HepG2 (cell line): Measurements from ENCODE around the gene MXD3. TPM values are rescaled to one million over a fixed set of nuclear protein-coding genes. Genes with fewer than 3 reads are reported as not detected.

Source experiments
- ARHGAP35 ChIP-seq: sonication (generic); formaldehyde crosslinking; IDR thresholded peaks from 2 replicates; pipeline ENCODE4 v1.9.0; 2022; ENCODE audit warnings: mild to moderate bottlenecking, inconsistent platforms, moderate library complexity, missing genetic modification reagents, borderline replicate concordance
- HNRNPL ChIP-seq: fragments of 200-400 bp; formaldehyde crosslinking; IDR thresholded peaks from 2 replicates; pipeline ENCODE4 v1.6.1; 2017; ENCODE audit warnings: mild to moderate bottlenecking, low read depth, low read length
- RAD21 ChIP-seq: fragments of 450-650 bp; formaldehyde crosslinking; IDR thresholded peaks from 2 replicates; pipeline ENCODE4 v1.5.0; 2020; ENCODE audit warnings: mild to moderate bottlenecking
- SUZ12 ChIP-seq: fragments of 150-350 bp; IDR thresholded peaks from 2 replicates; pipeline ENCODE4 v1.6.1; 2014; ENCODE audit warnings: low read depth, low read length
- TARDBP ChIP-seq: sonication (generic); formaldehyde crosslinking; IDR thresholded peaks from 2 replicates; pipeline ENCODE4 v1.8.0; 2022; ENCODE audit warnings: mild to moderate bottlenecking, missing genetic modification reagents
- ZBTB1 ChIP-seq: sonication (generic); formaldehyde crosslinking; IDR thresholded peaks from 2 replicates; pipeline ENCODE4 v1.4.0; 2020; ENCODE audit warnings: missing genetic modification reagents, borderline replicate concordance
- ZNF263 ChIP-seq: sonication (generic); formaldehyde crosslinking; IDR thresholded peaks from 2 replicates; pipeline ENCODE4 v1.4.0; 2020; ENCODE audit warnings: missing genetic modification reagents
- ZNF30 ChIP-seq: sonication (generic); formaldehyde crosslinking; IDR thresholded peaks from 2 replicates; pipeline ENCODE4 v1.5.0; 2020; ENCODE audit warnings: mild to moderate bottlenecking, missing genetic modification reagents
- ZNF615 ChIP-seq: sonication (generic); formaldehyde crosslinking; IDR thresholded peaks from 2 replicates; pipeline ENCODE4 v1.5.0; 2020; ENCODE audit warnings: mild to moderate bottlenecking, missing genetic modification reagents, borderline replicate concordance
- polyA plus RNA-seq, 8 experiments: library from polyadenylated mRNA; depleted of rRNA in 3 of 8; stranded (reverse) in 7 of 8; unstranded in 1 of 8; fragments of >200 nt; fragmentation: Illumina TruSeq in 4 of 8; extraction: Trizol in 4 of 8; gene quantifications; 2 replicates each; pipeline versions ENCODE4 v1.2.1 to v1.2.3, GENCODE V29; 2011 to 2016; ENCODE audit warnings: low read depth in 4 of 8, missing spikeins in 1 of 8, mixed read lengths in 1 of 8; ENCODE audit not compliant: insufficient read depth in 1 of 8
- total RNA-seq, 5 experiments: library from RNA; depleted of rRNA; stranded (reverse); fragments of >200 nt; fragmentation: Illumina TruSeq; extraction: Trizol; gene quantifications; 2 replicates each; pipeline ENCODE4 v1.2.3, GENCODE V29; 2016; ENCODE audit warnings: low read depth in 1 of 5
- TF ChIP-seq, protein P1 (sequence below): sonication (generic); formaldehyde crosslinking; IDR thresholded peaks from 2 replicates; pipeline ENCODE4 v1.9.0; 2022; ENCODE audit warnings: low read depth, missing genetic modification reagents
- TF ChIP-seq, protein P2 (sequence below): sonication (generic); formaldehyde crosslinking; IDR thresholded peaks from 2 replicates; pipeline ENCODE4 v1.5.1; 2020; ENCODE audit warnings: mild to moderate bottlenecking, missing genetic modification reagents, moderate library complexity
- TF ChIP-seq, protein P3 (sequence below): sonication (generic); formaldehyde crosslinking; IDR thresholded peaks from 2 replicates; pipeline ENCODE4 v1.5.0; 2020; ENCODE audit warnings: mild to moderate bottlenecking, missing genetic modification reagents, moderate library complexity
- TF ChIP-seq, protein P4 (sequence below): sonication (generic); formaldehyde crosslinking; IDR thresholded peaks from 2 replicates; pipeline ENCODE4 v1.5.0; 2020; ENCODE audit warnings: mild to moderate bottlenecking, missing genetic modification reagents, borderline replicate concordance
- TF ChIP-seq, protein P5 (sequence below): sonication (generic); formaldehyde crosslinking; IDR thresholded peaks from 2 replicates; pipeline ENCODE4 v1.4.0; 2020; ENCODE audit warnings: missing genetic modification reagents
- TF ChIP-seq, protein P6 (sequence below): IDR thresholded peaks from 2 replicates; pipeline ENCODE4 v1.6.1; 2016

The MXD3 gene
- total and polyA plus RNA-seq, 2 of the 13 experiments (the other 11 are each of a cell fraction or from before 2014, with no cell fraction given), result 10.5 to 12.8 TPM

DNA sequence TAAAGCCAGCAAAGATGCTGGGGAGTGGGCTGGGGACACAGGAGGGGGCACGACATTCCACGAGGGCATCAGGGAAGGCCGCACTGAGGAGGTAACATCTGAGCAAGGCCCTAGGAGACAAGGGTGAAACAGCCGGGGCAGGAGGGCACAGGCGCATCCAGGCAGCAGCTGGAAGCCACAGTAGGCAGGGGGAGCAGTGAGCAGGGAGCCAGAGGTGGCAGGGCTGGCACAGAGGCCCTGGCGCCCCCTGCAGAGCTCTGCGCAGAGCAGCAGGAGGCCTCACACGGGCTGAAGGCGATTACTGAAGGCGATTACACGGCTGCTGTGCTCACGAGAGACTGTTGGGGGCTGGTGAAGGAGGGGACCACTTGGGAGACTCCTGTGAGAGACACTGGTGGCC lies 24.4 kb upstream of the MXD3 start (continued):
- TF ChIP-seq, protein P1, sequence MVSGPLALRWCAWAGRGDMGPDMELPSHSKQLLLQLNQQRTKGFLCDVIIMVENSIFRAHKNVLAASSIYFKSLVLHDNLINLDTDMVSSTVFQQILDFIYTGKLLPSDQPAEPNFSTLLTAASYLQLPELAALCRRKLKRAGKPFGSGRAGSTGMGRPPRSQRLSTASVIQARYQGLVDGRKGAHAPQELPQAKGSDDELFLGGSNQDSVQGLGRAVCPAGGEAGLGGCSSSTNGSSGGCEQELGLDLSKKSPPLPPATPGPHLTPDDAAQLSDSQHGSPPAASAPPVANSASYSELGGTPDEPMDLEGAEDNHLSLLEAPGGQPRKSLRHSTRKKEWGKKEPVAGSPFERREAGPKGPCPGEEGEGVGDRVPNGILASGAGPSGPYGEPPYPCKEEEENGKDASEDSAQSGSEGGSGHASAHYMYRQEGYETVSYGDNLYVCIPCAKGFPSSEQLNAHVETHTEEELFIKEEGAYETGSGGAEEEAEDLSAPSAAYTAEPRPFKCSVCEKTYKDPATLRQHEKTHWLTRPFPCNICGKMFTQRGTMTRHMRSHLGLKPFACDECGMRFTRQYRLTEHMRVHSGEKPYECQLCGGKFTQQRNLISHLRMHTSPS (CRISPR knock-in tag), result peak; percentile 87
- TF ChIP-seq, protein P2, sequence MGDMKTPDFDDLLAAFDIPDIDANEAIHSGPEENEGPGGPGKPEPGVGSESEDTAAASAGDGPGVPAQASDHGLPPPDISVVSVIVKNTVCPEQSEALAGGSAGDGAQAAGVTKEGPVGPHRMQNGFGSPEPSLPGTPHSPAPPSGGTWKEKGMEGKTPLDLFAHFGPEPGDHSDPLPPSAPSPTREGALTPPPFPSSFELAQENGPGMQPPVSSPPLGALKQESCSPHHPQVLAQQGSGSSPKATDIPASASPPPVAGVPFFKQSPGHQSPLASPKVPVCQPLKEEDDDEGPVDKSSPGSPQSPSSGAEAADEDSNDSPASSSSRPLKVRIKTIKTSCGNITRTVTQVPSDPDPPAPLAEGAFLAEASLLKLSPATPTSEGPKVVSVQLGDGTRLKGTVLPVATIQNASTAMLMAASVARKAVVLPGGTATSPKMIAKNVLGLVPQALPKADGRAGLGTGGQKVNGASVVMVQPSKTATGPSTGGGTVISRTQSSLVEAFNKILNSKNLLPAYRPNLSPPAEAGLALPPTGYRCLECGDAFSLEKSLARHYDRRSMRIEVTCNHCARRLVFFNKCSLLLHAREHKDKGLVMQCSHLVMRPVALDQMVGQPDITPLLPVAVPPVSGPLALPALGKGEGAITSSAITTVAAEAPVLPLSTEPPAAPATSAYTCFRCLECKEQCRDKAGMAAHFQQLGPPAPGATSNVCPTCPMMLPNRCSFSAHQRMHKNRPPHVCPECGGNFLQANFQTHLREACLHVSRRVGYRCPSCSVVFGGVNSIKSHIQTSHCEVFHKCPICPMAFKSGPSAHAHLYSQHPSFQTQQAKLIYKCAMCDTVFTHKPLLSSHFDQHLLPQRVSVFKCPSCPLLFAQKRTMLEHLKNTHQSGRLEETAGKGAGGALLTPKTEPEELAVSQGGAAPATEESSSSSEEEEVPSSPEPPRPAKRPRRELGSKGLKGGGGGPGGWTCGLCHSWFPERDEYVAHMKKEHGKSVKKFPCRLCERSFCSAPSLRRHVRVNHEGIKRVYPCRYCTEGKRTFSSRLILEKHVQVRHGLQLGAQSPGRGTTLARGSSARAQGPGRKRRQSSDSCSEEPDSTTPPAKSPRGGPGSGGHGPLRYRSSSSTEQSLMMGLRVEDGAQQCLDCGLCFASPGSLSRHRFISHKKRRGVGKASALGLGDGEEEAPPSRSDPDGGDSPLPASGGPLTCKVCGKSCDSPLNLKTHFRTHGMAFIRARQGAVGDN (CRISPR knock-in tag), result peak; percentile 53
- no peak for TF ChIP-seq ZNF263
- no peak for TF ChIP-seq ZNF615 (CRISPR knock-in tag)
- no peak for TF ChIP-seq TARDBP
- TF ChIP-seq SUZ12, result no peak
- TF ChIP-seq, protein P3, sequence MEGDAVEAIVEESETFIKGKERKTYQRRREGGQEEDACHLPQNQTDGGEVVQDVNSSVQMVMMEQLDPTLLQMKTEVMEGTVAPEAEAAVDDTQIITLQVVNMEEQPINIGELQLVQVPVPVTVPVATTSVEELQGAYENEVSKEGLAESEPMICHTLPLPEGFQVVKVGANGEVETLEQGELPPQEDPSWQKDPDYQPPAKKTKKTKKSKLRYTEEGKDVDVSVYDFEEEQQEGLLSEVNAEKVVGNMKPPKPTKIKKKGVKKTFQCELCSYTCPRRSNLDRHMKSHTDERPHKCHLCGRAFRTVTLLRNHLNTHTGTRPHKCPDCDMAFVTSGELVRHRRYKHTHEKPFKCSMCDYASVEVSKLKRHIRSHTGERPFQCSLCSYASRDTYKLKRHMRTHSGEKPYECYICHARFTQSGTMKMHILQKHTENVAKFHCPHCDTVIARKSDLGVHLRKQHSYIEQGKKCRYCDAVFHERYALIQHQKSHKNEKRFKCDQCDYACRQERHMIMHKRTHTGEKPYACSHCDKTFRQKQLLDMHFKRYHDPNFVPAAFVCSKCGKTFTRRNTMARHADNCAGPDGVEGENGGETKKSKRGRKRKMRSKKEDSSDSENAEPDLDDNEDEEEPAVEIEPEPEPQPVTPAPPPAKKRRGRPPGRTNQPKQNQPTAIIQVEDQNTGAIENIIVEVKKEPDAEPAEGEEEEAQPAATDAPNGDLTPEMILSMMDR (CRISPR knock-in tag), result peak; percentile 79
- TF ChIP-seq, protein P4, sequence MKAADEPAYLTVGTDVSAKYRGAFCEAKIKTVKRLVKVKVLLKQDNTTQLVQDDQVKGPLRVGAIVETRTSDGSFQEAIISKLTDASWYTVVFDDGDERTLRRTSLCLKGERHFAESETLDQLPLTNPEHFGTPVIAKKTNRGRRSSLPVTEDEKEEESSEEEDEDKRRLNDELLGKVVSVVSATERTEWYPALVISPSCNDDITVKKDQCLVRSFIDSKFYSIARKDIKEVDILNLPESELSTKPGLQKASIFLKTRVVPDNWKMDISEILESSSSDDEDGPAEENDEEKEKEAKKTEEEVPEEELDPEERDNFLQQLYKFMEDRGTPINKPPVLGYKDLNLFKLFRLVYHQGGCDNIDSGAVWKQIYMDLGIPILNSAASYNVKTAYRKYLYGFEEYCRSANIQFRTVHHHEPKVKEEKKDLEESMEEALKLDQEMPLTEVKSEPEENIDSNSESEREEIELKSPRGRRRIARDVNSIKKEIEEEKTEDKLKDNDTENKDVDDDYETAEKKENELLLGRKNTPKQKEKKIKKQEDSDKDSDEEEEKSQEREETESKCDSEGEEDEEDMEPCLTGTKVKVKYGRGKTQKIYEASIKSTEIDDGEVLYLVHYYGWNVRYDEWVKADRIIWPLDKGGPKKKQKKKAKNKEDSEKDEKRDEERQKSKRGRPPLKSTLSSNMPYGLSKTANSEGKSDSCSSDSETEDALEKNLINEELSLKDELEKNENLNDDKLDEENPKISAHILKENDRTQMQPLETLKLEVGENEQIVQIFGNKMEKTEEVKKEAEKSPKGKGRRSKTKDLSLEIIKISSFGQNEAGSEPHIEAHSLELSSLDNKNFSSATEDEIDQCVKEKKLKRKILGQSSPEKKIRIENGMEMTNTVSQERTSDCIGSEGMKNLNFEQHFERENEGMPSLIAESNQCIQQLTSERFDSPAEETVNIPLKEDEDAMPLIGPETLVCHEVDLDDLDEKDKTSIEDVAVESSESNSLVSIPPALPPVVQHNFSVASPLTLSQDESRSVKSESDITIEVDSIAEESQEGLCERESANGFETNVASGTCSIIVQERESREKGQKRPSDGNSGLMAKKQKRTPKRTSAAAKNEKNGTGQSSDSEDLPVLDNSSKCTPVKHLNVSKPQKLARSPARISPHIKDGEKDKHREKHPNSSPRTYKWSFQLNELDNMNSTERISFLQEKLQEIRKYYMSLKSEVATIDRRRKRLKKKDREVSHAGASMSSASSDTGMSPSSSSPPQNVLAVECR (CRISPR knock-in tag), result no peak
- TF ChIP-seq, protein P5, sequence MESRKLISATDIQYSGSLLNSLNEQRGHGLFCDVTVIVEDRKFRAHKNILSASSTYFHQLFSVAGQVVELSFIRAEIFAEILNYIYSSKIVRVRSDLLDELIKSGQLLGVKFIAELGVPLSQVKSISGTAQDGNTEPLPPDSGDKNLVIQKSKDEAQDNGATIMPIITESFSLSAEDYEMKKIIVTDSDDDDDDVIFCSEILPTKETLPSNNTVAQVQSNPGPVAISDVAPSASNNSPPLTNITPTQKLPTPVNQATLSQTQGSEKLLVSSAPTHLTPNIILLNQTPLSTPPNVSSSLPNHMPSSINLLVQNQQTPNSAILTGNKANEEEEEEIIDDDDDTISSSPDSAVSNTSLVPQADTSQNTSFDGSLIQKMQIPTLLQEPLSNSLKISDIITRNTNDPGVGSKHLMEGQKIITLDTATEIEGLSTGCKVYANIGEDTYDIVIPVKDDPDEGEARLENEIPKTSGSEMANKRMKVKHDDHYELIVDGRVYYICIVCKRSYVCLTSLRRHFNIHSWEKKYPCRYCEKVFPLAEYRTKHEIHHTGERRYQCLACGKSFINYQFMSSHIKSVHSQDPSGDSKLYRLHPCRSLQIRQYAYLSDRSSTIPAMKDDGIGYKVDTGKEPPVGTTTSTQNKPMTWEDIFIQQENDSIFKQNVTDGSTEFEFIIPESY (CRISPR knock-in tag), result 0 out of 2 replicates have a peak, but pooled peaks have one; percentile 50
- no peak for TF ChIP-seq ZBTB1 (CRISPR knock-in tag)
- TF ChIP-seq HNRNPL, result peak; percentile 99
- TF ChIP-seq ARHGAP35, result no peak
- TF ChIP-seq, protein P6, sequence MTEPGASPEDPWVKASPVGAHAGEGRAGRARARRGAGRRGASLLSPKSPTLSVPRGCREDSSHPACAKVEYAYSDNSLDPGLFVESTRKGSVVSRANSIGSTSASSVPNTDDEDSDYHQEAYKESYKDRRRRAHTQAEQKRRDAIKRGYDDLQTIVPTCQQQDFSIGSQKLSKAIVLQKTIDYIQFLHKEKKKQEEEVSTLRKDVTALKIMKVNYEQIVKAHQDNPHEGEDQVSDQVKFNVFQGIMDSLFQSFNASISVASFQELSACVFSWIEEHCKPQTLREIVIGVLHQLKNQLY (CRISPR knock-in tag), result no peak
- TF ChIP-seq ZNF30, result no peak
- peak; percentile 87 for TF ChIP-seq RAD21
